K562 (cell line): ENCODE data around the gene SCMH1. TPM values are rescaled to one million over a fixed set of nuclear protein-coding genes. Genes with fewer than 3 reads are reported as not detected.

Experiments
- ATAC-seq: fragments of 200-7000 bp; cut with Tn5 transposase; 3 replicates; pipeline ENCODE4 v1.9.1; 2020; ENCODE audit warnings: moderate library complexity
- BruUV-seq: library from RNA; stranded (reverse); fragments of 400-500 nt; replicated peaks from 2 replicates; lab custom pipeline; 2021; lab: Mats Ljungman, UMichigan
- CTCF ChIA-PET: fragments of 300-600 bp; formaldehyde crosslinking; extraction: SDS; loops from one replicate; lab custom pipeline; 2021; ENCODE audit warnings: low intra/inter-chr PET ratio; lab: Yijun Ruan, JAX
- POLR2A ChIA-PET: fragments of 300-600, 350-650 bp; sonication (Branson Sonifier 250); formaldehyde crosslinking; extraction: SDS; loops from one replicate; lab custom pipeline; 2021; ENCODE audit warnings: antibody characterized with exemption, inconsistent platforms; lab: Yijun Ruan, JAX
- DNase-seq, 4 experiments: peaks; one replicate each; pipeline versions ENCODE4 v3.0.0 to v3.0.0-alpha.2; 2011 to 2018; ENCODE audit warnings: low spot score in 3 of 4, mixed read lengths in 3 of 4; ENCODE audit errors: extremely low read depth in 1 of 4
- FAIRE-seq: peaks from 2 replicates; lab custom pipeline; 2011; peaks lifted over from hg19 to GRCh38; lab: Jason Lieb, UNC
- H2AFZ ChIP-seq: 2 replicates; pipeline ENCODE4 v1.6.0; 2011; ENCODE audit warnings: low read depth, low read length, control low read depth, inconsistent platforms
- H3K27ac ChIP-seq: fragments of 200-600 bp; 3 replicates; pipeline ENCODE4 v1.8.0; 2011; ENCODE audit warnings: low read depth, mild to moderate bottlenecking, control low read depth, inconsistent platforms, low read length, moderate library complexity, mixed read lengths; ENCODE audit errors: extremely low read depth
- H3K27me3 ChIP-seq, 2 experiments: fragments of 300-600 bp in 1 of 2; 2 replicates in 1 of 2; 3 replicates in 1 of 2; pipeline versions ENCODE4 v1.6.0 to v1.8.0; 2011; ENCODE audit warnings: inconsistent platforms in 2 of 2, low read length in 2 of 2, mild to moderate bottlenecking in 1 of 2, mixed read lengths in 1 of 2, moderate library complexity in 1 of 2; ENCODE audit not compliant: control insufficient read depth in 2 of 2, insufficient read depth in 2 of 2
- H3K36me3 ChIP-seq: fragments of 300-600 bp; 3 replicates; pipeline ENCODE4 v1.8.0; 2011; ENCODE audit warnings: mild to moderate bottlenecking, low read length, inconsistent platforms; ENCODE audit not compliant: control insufficient read depth, insufficient read depth
- H3K4me1 ChIP-seq, 2 experiments: fragments of 200-600 bp in 1 of 2; replicated peaks in 1 of 2; 2 replicates in 1 of 2; 3 replicates in 1 of 2; pipeline versions ENCODE4 v1.5.1 to v1.8.0; 2011; ENCODE audit warnings: inconsistent platforms in 2 of 2, low read length in 2 of 2, mild to moderate bottlenecking in 1 of 2, mixed read lengths in 1 of 2, moderate library complexity in 1 of 2; ENCODE audit not compliant: control insufficient read depth in 2 of 2, insufficient read depth in 2 of 2
- H3K4me2 ChIP-seq: 2 replicates; pipeline ENCODE4 v1.6.1; 2011; ENCODE audit warnings: low read length, control low read depth, inconsistent platforms, mixed read lengths; ENCODE audit not compliant: insufficient read depth
- H3K4me3 ChIP-seq: fragments of 200-600 bp; sonication (generic), shearing (Covaris generic); 2 replicates; pipeline ENCODE4 v1.5.1; 2016; ENCODE audit warnings: control low read depth, inconsistent platforms
- H3K79me2 ChIP-seq: fragments of 200-600 bp; 3 replicates; pipeline ENCODE4 v1.8.0; 2011; ENCODE audit warnings: low read length, inconsistent platforms; ENCODE audit not compliant: control insufficient read depth, insufficient read depth
- H3K9ac ChIP-seq, 2 experiments: 2 replicates each; pipeline versions ENCODE4 v1.6.0 to v1.6.1; 2011; ENCODE audit warnings: low read depth in 2 of 2, low read length in 2 of 2, control low read depth in 1 of 2, inconsistent platforms in 1 of 2, mild to moderate bottlenecking in 1 of 2, mixed read lengths in 1 of 2; ENCODE audit not compliant: insufficient read depth in 1 of 2
- H3K9me1 ChIP-seq: one replicate; pipeline ENCODE4 v1.6.0; 2011; ENCODE audit warnings: inconsistent platforms, mild to moderate bottlenecking, low read length, moderate library complexity; ENCODE audit not compliant: control insufficient read depth, insufficient read depth
- H3K9me3 ChIP-seq: replicated peaks from 2 replicates; pipeline ENCODE4 v1.5.1; 2011; ENCODE audit warnings: low read depth, low read length, inconsistent platforms; ENCODE audit not compliant: control insufficient read depth, insufficient read depth
- H4K20me1 ChIP-seq: replicated peaks from 2 replicates; pipeline ENCODE4 v1.6.1; 2011; ENCODE audit warnings: low read length, inconsistent platforms, mixed read lengths; ENCODE audit not compliant: control insufficient read depth, insufficient read depth
- C11orf30 ChIP-seq: fragments of 450-650 bp; IDR thresholded peaks from 2 replicates; pipeline ENCODE4 v1.6.1; 2016; ENCODE audit warnings: low read depth, mild to moderate bottlenecking
- CEBPB ChIP-seq: fragments of 450-650 bp; IDR thresholded peaks from 2 replicates; pipeline ENCODE4 v1.6.1; 2016; ENCODE audit warnings: missing genetic modification characterization, missing compliant biosample characterization
- CEBPG ChIP-seq, 3 experiments: fragments of 200-800 bp in 1 of 3; sonication (Bioruptor generic) in 1 of 3; sonication (generic) in 1 of 3; formaldehyde crosslinking in 1 of 3; IDR thresholded peaks in 2 of 3; conservative IDR thresholded peaks in 1 of 3; 2 replicates each; pipeline versions ENCODE4 v1.6.1 to v1.8.0; 2016 to 2022; ENCODE audit warnings: missing compliant biosample characterization in 2 of 3, missing genetic modification characterization in 2 of 3, mild to moderate bottlenecking in 1 of 3, missing genetic modification reagents in 1 of 3
- DMBX1 ChIP-seq: fragments of 250-450 bp; sonication (Bioruptor Pico); IDR thresholded peaks from 2 replicates; pipeline ENCODE4 v1.8.0; 2022; ENCODE audit warnings: inconsistent platforms, mild to moderate bottlenecking, moderate library complexity, borderline replicate concordance
- MTF1 ChIP-seq: fragments of 250-450 bp; sonication (Bioruptor Pico); IDR thresholded peaks from 2 replicates; pipeline ENCODE4 v1.9.0; 2021; ENCODE audit warnings: moderate library complexity, mild to moderate bottlenecking, inconsistent platforms, borderline replicate concordance
- THRA ChIP-seq: fragments of 450-650 bp; IDR thresholded peaks from 2 replicates; pipeline ENCODE4 v1.6.1; 2017; ENCODE audit warnings: mild to moderate bottlenecking, moderate library complexity
- ZNF280B ChIP-seq: fragments of 250-450 bp; sonication (Bioruptor Pico); IDR thresholded peaks from 2 replicates; pipeline ENCODE4 v1.5.1; 2021; ENCODE audit warnings: mild to moderate bottlenecking
- WGBS: fragments of 100-300 bp; shearing (Covaris generic); methylation state at CpG from one replicate; pipeline ENCODE4 v1.1.6; 2016; ENCODE audit warnings: low coverage, mixed read lengths; ENCODE audit not compliant: insufficient coverage; ENCODE audit errors: missing lambda C conversion rate; 5-methylcytosine and 5-hydroxymethylcytosine counted together
- in situ Hi-C: fragments of 300-500 bp; cut with MboI; formaldehyde crosslinking; loops from 4 replicates; pipeline ENCODE4 v1.15.0; 2018; ENCODE audit warnings: inconsistent platforms, mixed read lengths
- intact Hi-C: fragments of 100-400 bp; cut with micrococcal nuclease; formaldehyde crosslinking; loops from 2 replicates; pipeline ENCODE4 v1.14.2; 2022
- polyA plus RNA-seq, 8 experiments: library from polyadenylated mRNA; depleted of rRNA in 4 of 8; stranded (reverse) in 5 of 8; unstranded in 3 of 8; fragments of >200 nt; fragmentation: Nextera tagmentation in 2 of 8; fragmentation: Illumina TruSeq in 1 of 8; extraction: Ambion mirVana in 2 of 8; extraction: Trizol in 1 of 8; gene quantifications; 2 replicates each; pipeline versions ENCODE4 v1.2.1 to v1.2.3, GENCODE V29; 2011 to 2014; ENCODE audit warnings: inconsistent platforms in 1 of 8, missing spikeins in 1 of 8
- total RNA-seq, 7 experiments: library from RNA; depleted of rRNA in 6 of 7; stranded (reverse); fragments of >200 nt in 6 of 7; fragmentation: Illumina TruSeq in 2 of 7; extraction: Trizol in 2 of 7; gene quantifications; 2 replicates each; pipeline versions ENCODE4 v1.2.1 to v1.2.3, GENCODE V29; 2011 to 2021; ENCODE audit warnings: low replicate concordance in 1 of 7

The SCMH1 gene
- total and polyA plus RNA-seq, 9 of the 15 experiments (the other 6 are each of a cell fraction or from before 2014, with no cell fraction given) = 8.5 to 37.0 (median 26.8) TPM

GRCh38 chr1:40985161-40985560, 256.9 kb downstream of the SCMH1 start (continued):
- no peak for TF ChIP-seq C11orf30
- no peak for TF ChIP-seq MTF1 (CRISPR knock-in tag)
- no peak for TF ChIP-seq ZNF280B (CRISPR knock-in tag)
- no peak for TF ChIP-seq DMBX1 (CRISPR knock-in tag)

GRCh38 chr1:40984531-40984930, 257.6 kb downstream of the SCMH1 start:
- Histone ChIP-seq H3K4me3 (no peak overlapping the region), H3K27ac (no peak overlapping the region), H3K9me3 (no peaks in the 10 kb centered on the region), H2AFZ (no peak overlapping the region), H4K20me1 (peaks cover 11% of the 10 kb centered on the region), H3K36me3 (peaks cover 87% of the 10 kb centered on the region), H3K9me1 (peaks cover 4% of the 10 kb centered on the region), H3K79me2 (peaks cover 55% of the 10 kb centered on the region), H3K4me2 (no peak overlapping the region), H3K4me1 (peaks cover 17 to 25% of the 10 kb centered on the region in 2 experiments), H3K9ac (no peak overlapping the region), H3K27me3 (no peaks in the 10 kb centered on the region)
- POLR2A ChIA-PET = interaction anchor here (0.6 to 3.9 kb wide), 4 partner anchors 9 to 86 kb away, joined by 3 to 24 read pairs (median 3); no protein-coding TSS in a partner anchor
- TF ChIP-seq CEBPG (CRISPR knock-in tag; IDR thresholded peaks at IDR 0.05) (no peak), CEBPG (tag; conservative IDR thresholded peaks at IDR 0.05 in 1 of 2, IDR thresholded peaks at IDR 0.05 in 1 of 2) (peak in 1 of 2 experiments; percentile 59; a peak in 2 of 4 replicates), THRA (no peak), CEBPB (tag) (peak; percentile 62)
- intact Hi-C loops = no loop called here
- DNase-seq (no peak), FAIRE-seq (no peak), ATAC-seq (no peak)
- in situ Hi-C loops = no loop called here
- 96% methylated on average over 4 of the region's 4 CpGs for WGBS
- BruUV-seq = no TSS peak
- CTCF ChIA-PET = no interaction called here
